Glomerular endothelial cell (primary cell): ENCODE measurements around the gene ESPNL. TPM values are rescaled to one million over a fixed set of nuclear protein-coding genes. Genes with fewer than 3 reads are reported as not detected.

Experiments
- DNase-seq: peaks from one replicate; pipeline ENCODE4 v3.0.0-alpha.2; 2011; ENCODE audit warnings: low read depth, low spot score; ENCODE audit errors: extremely low read depth
- total RNA-seq: library from RNA; depleted of rRNA; stranded (reverse); fragments of >200 nt; gene quantifications from 2 replicates; pipeline ENCODE4 v1.2.3, GENCODE V29; 2015

ESPNL gene
- total RNA-seq, 1 donor from 2014 or later = 0.53 TPM

DNA sequence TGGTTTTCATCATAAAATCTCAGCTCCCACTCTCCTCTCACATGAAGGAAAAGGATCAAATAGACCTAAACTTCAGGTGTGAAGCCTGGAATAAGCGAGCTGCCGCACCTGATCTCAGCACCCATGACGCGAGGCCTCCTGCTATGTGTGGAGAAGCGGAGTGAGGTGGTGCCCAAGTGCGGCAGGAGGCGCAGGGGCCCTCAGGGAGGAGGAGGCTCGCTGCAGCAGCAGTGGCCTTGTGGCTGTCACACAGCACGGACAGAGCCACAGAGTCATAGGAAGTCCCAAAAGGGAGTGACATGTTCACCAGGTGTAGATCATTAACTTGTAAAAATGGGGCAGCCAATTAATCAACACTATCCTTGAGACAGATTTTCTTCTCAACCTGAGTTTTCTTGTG is 30.3 kb upstream of the ESPNL start:
- DNase-seq = no peak

DNA sequence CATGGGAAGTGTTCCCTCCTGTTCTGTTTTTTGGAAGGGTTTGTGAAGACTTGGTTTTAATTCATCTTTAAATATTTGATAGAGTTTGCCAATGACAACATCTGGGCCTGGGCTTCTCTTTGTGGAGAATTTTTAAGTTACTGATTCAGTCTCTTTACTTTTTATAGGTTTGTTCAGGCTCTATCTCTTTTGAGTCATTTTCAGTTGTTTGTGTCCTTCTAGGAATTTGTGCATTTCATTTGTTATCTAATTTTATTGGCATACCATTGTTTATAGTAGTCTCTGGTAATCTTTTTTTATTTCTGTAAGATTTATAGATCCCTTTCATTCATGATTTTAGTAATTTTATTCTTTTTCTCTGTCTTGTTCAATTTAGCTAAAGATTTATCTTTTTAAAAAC is 24.7 kb upstream of the ESPNL start:
- no peak for DNase-seq

DNA sequence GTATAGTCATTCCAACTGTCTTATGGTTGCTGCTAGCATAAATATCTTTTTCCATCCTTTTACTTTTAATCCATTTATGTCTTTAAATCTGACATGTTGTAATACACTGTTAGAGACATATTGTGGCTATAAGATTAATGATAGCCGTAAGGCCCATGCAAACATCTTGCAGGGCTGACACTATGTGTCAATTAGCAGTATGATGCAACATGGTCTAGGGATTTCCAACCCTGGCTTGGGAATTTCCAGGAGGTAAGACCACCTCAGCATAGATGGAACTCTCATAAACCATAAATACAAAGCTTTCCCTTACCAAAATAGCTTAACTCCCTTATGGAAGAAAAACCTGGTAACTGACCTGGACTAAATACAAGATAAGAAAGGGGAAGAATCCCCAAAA is 22.8 kb upstream of the ESPNL start:
- DNase-seq = no peak

DNA sequence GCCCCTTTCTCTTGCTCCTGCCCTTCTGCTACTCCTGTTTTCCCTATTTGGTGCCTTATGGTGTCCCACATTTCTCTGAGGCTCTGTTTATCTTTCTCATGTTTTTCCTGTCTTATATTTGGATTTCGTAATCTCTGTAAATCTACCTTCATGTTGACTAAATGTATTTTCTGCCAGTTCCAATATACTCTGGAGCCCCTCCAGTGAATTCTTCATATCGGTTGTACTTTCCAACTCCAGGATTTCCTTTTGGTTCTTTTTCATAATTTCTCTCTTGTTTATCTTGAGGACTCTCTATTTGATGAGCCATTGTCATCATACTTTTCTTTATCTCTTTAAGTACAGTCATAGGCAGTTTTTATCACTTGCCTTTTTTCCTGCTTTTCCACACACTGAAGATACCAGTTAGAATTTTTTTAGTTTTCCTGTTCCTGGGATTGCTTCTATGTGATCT is 20.2 kb upstream of the ESPNL start:
- no peak for DNase-seq

DNA sequence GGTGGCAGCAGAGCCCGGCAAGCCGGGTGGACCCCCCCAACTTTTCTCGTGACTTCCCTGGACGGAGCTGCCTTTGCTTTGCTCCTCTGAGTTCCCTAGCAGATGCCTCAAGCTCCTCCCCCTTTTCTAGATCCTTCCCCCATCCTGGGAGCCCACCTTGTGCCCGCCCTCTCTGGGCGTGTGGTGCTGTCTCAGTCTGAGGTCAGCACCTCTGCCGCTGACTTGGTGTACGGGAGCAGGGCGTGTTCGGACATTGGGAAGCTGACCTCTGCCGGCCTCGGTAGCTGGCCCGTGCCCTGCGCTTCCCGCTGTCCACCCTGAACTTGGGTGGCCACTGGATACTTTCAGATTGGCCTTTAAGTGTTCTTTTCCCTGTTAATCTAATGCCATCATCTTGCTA is 19.6 kb upstream of the ESPNL start:
- no peak for DNase-seq

DNA sequence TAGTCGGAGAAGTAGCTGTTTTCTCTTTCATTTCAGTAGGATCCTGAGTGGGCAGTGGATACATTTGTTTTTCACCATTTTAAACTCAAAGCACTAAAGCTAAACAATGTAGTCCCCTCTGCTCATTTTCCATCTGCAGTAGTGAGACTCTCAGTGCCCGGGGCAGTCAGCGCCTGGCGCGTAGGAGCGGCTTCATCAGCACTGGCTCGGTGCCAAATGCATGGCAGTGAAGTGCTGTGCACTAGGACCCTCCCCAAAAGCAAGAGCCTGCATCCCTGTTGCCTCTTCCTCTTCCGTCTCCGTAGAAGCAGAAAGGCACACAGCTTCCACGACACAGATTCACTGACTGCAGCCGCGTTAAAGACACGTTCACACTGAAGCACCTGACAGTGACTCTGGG is 19.0 kb upstream of the ESPNL start:
- no peak for DNase-seq

DNA sequence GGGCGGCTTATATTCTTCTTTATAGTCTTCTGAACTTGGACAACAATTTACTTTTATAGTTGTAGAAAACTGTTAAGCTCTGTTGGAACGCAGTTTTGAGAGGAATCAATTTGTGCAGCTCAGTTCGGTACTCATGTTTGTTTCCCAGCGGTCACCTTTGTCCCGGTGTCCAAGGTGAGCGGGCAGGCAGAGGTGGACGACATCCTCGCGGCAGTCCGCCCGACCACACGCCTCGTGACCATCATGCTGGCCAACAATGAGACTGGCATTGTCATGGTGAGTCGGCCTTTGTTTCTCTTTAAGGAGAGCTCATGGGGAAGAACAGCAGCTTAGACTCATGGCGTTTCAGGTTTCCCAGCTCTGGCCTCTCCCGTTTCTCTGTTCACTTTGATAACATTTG is 18.6 kb upstream of the ESPNL start:
- DNase-seq = no peak

DNA sequence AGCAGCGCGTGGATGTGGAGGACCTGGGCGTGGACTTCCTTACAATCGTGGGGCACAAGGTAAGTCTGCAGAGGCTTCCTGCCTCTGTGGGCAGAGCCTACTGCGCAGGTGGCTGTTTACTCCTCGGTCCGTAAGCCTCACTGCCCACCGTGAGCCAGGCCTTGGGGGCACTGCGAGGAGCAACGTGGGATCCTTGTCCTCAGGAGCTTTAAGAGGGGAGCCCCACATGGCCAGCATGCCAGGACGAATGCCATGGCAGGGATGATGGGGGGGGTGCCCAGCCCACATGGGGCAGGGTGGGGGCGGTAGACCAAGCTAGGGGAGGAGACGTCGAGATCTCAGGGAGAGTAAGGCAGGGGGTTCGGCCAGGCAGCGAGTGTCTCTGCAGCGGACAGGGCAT is 18.0 kb upstream of the ESPNL start:
- no peak for DNase-seq

DNA sequence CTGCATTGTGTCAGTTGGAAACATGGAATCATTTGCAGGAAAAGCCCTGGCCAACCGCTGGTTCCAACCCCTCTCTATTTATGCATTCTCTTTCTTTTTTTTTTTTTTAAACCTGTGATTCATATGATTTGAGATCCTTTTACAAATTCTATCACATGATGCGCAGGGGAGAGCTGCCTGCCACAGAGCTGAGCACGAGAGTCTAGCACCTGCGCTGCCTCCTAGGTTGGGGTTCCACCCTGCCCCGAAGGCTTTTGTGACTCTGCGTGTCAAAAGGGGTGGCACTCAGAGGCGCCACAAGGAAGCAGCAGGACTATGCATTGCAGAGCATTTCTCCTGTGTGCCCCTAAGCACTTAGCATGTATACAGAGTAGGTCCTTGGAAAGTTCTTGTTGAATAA is 17.3 kb upstream of the ESPNL start:
- no peak for DNase-seq

DNA sequence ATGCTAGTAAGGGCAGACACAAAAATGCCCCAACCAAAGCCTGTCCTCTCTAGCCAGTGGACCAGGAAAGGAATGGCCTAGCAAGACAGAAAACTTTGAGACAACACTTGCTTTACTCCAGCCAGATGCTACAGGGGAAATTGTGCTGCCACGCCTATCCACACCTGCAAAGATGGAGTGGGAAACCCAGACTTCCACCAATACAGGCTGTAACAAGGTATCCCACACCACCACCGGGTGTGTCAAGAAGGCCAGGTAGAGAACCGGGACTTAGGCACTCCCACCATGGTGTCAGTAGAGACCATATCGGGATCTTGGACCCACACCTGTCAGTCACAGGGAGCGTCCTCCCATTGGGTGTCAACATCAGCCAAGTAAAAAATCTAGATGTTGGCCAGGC is 16.2 kb upstream of the ESPNL start:
- no peak for DNase-seq

DNA sequence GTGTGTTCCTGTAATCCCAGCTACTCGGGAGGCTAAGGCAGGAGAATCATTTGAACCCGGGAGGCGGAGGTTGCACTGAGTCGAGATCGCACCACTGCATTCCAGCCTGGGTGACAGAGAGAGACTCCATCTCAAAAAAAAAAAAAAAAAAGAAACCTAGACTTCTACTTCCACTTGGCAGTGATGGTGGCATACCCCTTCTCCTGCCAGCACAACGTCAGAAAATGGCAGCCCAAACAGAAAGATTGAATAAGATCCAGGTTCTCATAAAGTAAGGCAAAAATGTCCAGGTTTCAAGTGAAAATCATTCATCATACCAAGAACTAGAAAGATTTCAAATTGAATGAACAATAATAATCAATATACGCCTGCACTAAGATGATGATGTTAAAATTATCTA is 15.4 kb upstream of the ESPNL start:
- no peak for DNase-seq

DNA sequence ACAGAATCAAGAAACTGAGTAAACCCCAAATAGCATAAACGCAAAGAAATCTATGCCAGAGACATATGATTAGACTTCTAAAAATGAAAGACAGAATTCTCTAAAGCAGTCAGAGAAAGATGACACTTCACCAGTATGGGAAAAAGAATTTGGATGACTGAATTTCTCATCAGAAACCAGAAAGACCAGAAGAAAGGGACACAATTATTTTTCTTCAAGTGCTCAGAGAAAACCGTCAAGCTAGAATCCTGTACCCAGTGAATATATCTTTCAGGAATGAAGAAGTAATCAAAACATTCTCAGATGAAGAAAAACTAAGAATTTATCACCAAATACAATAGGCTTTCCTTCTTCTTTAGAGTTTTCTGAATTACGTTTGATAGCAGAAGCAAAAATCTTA is 14.2 kb upstream of the ESPNL start:
- no peak for DNase-seq

DNA sequence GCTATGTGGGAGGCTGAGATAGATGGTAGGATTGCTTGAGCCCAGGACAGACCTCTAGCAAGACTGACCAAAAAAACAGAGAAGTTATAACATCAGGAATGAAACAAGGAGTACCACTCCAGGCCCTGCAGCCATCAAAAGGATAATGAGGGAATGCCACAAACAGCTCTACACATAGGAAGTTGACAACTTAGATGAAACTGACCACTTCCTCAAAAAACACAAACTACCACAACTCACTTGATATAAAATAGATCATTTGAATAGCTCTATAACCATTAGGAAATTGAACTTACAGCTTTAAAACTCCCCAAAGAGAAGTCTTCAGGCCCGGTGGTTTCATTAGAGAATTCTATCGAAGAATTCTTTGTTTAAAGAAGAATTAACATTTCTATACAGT is 12.9 kb upstream of the ESPNL start:
- DNase-seq = no peak

DNA sequence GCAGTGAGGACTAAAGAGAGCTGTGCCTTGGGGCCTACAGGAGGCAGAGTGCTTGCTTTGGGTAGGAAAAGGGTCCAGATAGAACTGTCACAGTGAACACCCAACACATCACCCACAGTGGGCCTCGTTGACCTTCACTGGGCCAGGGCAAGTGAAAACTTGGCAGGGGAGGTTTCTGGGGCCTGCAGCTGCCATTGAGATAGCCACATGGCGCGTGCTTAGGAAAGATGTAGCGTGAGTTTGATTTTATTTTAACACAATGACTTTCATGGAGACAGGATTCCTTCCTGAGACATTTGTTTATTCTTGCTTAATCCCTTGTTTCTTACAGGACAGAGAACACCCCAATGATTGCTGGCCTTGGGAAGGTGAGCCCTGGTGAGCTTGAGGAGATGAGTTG is 9.3 kb upstream of the ESPNL start:
- no peak for DNase-seq

DNA sequence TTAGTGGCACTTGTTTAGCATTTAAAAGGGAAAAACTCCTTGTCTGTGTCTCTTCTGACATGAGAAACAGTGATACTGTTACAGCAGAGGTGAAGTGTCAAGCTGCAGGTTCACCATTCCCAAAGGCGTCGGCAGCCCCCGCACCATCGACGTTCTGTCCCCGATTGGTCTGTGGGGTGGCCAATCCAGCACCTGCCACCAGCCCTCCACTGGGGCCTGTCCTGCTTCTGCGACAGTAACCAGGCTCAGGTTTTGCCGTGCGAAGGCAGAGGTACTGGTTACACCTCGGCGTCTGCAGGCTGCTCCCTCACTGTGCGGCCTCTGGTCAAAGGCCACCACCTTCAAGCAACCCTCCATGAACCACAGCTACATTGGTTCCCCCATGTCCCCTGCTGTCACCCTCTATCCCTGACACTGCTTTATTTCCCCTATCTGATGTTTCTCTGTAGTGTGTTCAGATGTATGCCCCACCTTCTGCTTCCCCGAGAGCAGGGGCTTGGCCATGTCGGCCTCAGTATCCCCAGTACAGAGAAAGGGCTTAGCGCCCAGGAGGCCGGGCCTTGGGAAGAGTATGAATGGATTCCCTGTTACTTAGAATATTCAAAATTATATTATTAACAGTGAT is 8.6 kb upstream of the ESPNL start:
- no peak for DNase-seq

DNA sequence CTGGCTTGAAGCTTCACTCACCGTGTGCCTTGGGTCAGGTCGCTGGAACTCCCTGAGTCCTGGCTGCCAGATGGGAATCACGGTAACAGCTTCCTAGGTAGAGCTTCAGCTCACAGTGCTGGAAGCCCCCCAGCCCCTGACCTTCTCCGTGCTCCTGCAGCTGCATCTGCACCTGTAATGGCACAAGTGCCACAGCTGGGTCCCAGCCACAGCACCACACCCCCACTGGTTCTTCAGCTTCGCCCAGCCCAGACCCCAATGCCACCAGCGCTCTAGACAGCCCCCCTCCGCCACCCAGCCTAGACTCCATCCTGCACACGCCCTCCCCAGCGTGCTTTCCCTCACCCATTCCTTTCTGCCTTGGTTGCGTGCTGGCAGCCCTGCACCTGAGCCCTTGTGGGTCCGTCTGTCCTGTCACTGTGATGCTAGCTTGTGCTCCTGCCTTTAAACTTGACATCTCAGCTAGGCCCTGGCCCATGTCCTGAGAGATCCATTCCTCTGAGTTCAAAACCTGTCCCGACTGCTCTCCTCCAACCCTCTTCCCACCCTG is 7.6 kb upstream of the ESPNL start:
- DNase-seq = no peak

DNA sequence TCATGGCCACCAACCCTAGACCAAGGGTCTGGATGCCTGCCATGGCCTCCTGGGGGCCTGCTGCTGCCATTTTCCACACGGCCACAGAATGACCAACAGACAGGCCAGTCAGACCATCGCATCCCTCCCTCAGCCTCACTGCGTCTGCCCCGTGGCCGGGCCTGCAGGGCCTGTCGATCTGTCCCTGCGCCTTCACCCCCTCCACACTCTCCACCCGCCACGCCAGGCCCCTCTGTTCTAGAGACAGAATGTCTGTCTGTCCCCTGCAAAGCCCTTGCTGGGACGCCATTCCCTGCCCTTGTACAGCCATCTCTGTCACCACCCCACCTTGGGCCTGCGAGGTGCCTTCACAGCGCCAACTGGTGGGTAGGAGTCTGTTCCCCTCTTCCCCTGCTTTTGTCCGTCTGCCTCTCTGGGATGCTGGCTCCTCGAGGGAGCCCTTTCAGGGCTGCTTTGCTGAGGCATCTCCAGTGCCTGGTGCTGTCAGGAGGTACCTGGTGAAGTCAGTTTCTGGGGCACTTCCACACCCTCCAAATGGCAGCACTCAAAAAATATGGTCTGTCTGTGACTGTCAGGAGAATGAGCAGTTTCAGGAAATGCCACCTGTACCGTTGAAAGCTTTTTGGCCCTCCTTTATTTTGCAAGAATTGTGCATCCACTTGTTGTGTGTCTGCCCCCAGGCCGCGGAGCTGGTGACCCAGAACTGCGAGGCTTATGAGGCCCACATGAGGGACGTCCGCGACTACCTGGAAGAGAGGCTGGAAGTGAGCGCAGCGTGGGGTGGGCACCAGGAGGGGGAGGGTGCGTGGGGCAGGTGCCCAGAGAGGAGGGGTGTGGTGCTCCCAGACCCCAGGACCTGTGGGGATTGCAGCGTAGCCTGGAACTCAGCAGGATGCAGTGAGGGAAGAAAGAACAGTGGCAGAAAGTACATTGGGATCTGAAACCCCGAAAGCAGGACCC is 6.7 kb upstream of the ESPNL start:
- no peak for DNase-seq

DNA sequence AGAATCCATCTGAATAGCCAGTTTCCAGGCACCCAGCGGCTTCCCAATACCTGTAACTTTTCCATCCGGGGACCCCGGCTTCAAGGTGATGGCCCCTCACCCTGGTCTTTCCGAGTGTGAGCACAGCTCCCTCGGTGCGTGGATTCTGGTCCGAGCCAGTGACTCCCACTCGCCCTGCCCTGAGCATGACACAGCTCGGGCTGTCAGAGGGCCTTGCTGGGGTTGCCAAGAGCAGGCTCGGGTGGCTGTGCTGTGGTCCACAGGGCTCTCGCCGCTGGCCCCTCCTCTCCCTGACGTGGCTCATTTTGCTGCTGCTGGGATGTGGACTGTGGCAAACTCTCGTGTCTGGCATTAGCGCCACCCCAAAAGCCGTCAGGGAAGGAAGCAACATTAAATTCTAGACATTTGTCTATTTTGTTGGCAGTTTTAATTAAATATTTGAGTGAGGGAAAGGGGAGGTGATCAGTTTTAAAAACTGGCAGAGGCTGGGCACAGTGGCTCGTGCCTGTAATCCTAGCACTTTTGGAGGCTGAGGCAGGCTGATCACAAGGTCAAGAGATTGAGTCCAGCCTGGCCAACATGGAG is 5.6 kb upstream of the ESPNL start:
- DNase-seq = no peak

DNA sequence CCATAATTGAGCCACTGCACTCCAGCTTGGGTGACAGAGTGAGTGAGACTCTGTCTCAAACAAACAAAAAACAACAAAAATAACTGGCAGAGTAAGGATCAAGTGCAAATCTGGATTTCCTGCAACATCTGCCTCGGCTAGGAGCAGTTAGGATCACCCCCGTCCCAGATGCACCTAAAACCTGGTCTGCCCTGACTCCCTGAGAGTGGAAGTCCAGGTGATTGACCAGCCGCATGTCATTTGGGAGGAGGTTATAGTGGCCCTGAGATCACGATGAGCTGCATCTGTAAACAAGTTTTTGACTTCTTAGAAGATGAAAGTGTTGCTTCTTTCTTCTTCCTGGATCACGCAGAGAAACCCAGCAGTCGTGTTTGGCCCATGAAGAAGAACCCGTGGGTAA is 5.0 kb upstream of the ESPNL start:
- DNase-seq = no peak

DNA sequence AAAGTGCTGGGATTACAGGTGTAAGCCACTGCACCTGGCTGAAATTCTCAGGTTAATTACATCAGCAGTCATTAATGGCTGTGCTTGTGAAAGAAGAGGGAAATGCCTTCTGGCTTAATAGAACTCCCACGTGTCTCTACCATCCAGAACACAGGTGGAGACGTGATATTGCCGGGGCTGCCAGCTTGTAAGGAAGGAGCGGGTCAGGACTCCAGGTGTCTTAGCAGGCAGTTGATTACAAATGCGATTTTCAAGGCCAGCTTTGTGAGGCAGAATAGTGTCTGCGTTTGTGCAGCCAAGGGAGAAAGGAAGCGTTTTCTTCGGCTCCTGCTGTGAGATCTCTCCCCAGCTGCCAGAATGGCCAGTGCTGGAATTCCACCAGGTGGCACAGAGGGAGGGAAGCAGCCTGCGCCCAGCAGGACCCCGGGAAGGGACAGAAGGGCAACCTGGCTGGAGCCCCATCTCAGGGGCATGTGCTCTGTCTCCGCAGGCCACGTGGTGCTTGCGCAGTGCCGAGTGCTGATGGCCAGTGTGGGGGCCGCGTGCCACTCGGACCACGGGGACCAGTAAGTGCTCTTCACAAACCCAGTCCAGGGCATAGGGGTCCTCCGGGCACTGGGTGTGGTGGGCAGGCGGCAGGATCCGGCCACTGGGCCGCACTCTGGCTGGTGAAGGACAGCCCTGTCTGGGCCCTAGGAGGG is 3.7 kb upstream of the ESPNL start:
- no peak for DNase-seq
